ENCODE measurements around the gene SSR2.

DNA sequence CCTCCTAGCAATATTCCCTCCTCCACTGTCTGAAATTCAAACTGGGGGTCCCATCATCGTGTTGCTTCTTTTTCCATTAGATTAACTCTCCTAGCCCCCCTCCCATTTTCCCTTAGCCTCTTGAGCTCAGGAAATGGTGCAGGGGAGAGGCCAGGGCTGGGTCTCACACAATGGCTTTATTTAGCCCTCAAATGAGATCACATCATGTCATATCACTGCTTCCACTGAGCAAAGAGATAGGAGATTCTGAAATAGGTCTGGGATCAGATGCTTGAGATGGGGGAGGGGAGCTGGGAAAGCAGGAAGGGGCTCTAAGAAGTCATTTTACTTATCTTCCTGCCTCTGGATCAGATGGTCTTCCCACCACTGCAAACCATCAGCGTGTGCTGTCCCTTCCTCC lies 24.6 kb downstream of the SSR2 start:
- TF ChIP-seq CTCF (IDR thresholded peaks at IDR 0.05; ENCODE audit: low read depth, low read length) (no peak), EZH2phosphoT487 (IDR thresholded peaks at IDR 0.05; ENCODE audit: low read depth) (no peak)
